OCI-LY7 (cell line): ENCODE measurements around the gene PIK3CB. TPM values are rescaled to one million over a fixed set of nuclear protein-coding genes. Genes with fewer than 3 reads are reported as not detected.
"Not testable (repeated sequence)": the region's sequence is repeated elsewhere in the genome, so short reads cannot be mapped to it uniquely, and the experiment has no call there.

ENCODE experiments used
- BruUV-seq: library from RNA; stranded (reverse); fragments of 400-500 nt; replicated peaks from 2 replicates; lab custom pipeline; 2021; lab: Mats Ljungman, UMichigan
- CTCF ChIA-PET: fragments of 300-600 bp; sonication (Branson Sonifier 250); formaldehyde crosslinking; loops from one replicate; lab custom pipeline; 2022; ENCODE audit warnings: antibody characterized with exemption; ENCODE audit not compliant: unreplicated experiment; lab: Charles Lee
- POLR2A ChIA-PET: fragments of 300-600 bp; sonication (Branson Sonifier 250); formaldehyde crosslinking; loops from one replicate; lab custom pipeline; 2022; ENCODE audit warnings: antibody characterized with exemption; lab: Charles Lee
- DNase-seq: peaks from one replicate; pipeline ENCODE4 v3.0.0-alpha.2; 2015; ENCODE audit warnings: low spot score
- H2AFZ ChIP-seq: fragments of 200-600 bp; sonication (generic), shearing (Covaris generic); 2 replicates; pipeline ENCODE4 v1.6.1; 2014; ENCODE audit warnings: mild to moderate bottlenecking, antibody characterized with exemption, low read length, moderate library complexity
- H3K27ac ChIP-seq: fragments of 200-600 bp; sonication (generic); 2 replicates; pipeline ENCODE4 v1.5.1; 2014; ENCODE audit warnings: mixed run types, low read depth, mild to moderate bottlenecking, moderate library complexity, low read length, inconsistent platforms; ENCODE audit not compliant: poor library complexity, severe bottlenecking
- H3K36me3 ChIP-seq: fragments of 200-600 bp; sonication (generic); 2 replicates; pipeline ENCODE4 v1.6.1; 2014; ENCODE audit warnings: mild to moderate bottlenecking, antibody characterized with exemption, low read length, moderate library complexity, mixed read lengths; ENCODE audit not compliant: insufficient read depth
- H3K4me1 ChIP-seq: fragments of 200-600 bp; sonication (generic); 2 replicates; pipeline ENCODE4 v1.5.1; 2014; ENCODE audit warnings: mild to moderate bottlenecking, low read length; ENCODE audit not compliant: insufficient read depth, poor library complexity, severe bottlenecking
- H3K4me2 ChIP-seq: fragments of 200-600 bp; sonication (generic); 2 replicates; pipeline ENCODE4 v1.6.1; 2014; ENCODE audit warnings: mild to moderate bottlenecking, low read length
- H3K4me3 ChIP-seq: fragments of 200-600 bp; sonication (generic); 2 replicates; pipeline ENCODE4 v1.5.1; 2014; ENCODE audit warnings: mild to moderate bottlenecking, low read depth, low read length; ENCODE audit not compliant: poor library complexity, severe bottlenecking
- H3K79me2 ChIP-seq: fragments of 200-600 bp; sonication (generic); 2 replicates; pipeline ENCODE4 v1.6.1; 2016; ENCODE audit warnings: low read depth, mild to moderate bottlenecking, low read length, moderate library complexity, mixed read lengths; ENCODE audit not compliant: insufficient read depth
- H3K9me2 ChIP-seq: fragments of 200-600 bp; sonication (generic); 2 replicates; pipeline ENCODE4 v1.6.1; 2016; ENCODE audit warnings: mild to moderate bottlenecking, low read length, mixed read lengths; ENCODE audit not compliant: insufficient read depth
- H3K9me3 ChIP-seq: fragments of 200-600 bp; sonication (generic); 2 replicates; pipeline ENCODE4 v1.6.1; 2014; ENCODE audit warnings: mild to moderate bottlenecking, mixed run types, low read length, mixed read lengths
- H4K20me1 ChIP-seq: fragments of 200-600 bp; sonication (generic); 2 replicates; pipeline ENCODE4 v1.6.1; 2014; ENCODE audit warnings: mild to moderate bottlenecking, antibody characterized with exemption, low read length, moderate library complexity, mixed read lengths; ENCODE audit not compliant: insufficient read depth
- EZH2phosphoT487 ChIP-seq: fragments of 200-600 bp; sonication (generic); IDR thresholded peaks from 2 replicates; pipeline ENCODE4 v1.6.1; 2018; ENCODE audit warnings: low read depth, borderline replicate concordance, mild to moderate bottlenecking, mixed run types, antibody characterized with exemption, low read length, moderate library complexity, mixed read lengths
- intact Hi-C: fragments of 100-400 bp; cut with micrococcal nuclease; formaldehyde crosslinking; loops from one replicate; pipeline ENCODE4 v1.10.0; 2022; ENCODE audit not compliant: unreplicated experiment
- total RNA-seq, 2 experiments: library from RNA; depleted of rRNA in 1 of 2; stranded (reverse); fragments of >200 nt in 1 of 2; shearing (Covaris generic) in 1 of 2; gene quantifications; 2 replicates each; pipeline ENCODE4 v1.2.3, GENCODE V29; 2014 to 2022
- TF ChIP-seq, protein P1 (sequence below): fragments of 200-600 bp; sonication (generic); conservative IDR thresholded peaks from 2 replicates; pipeline ENCODE4 v1.5.1; 2014; ENCODE audit warnings: mild to moderate bottlenecking, antibody characterized with exemption, low read length, moderate library complexity, mixed read lengths

The PIK3CB gene
- total RNA-seq, 2 experiments from 2014 or later, result 8.2 to 23.6 TPM

GRCh38 chr3:138825336-138825735, 9.4 kb downstream of the PIK3CB start:
- CTCF ChIA-PET, result interaction anchor here (0.6 kb wide), 1 partner anchor 1932 kb away, joined by 3 read pairs; no protein-coding TSS in a partner anchor

DNA sequence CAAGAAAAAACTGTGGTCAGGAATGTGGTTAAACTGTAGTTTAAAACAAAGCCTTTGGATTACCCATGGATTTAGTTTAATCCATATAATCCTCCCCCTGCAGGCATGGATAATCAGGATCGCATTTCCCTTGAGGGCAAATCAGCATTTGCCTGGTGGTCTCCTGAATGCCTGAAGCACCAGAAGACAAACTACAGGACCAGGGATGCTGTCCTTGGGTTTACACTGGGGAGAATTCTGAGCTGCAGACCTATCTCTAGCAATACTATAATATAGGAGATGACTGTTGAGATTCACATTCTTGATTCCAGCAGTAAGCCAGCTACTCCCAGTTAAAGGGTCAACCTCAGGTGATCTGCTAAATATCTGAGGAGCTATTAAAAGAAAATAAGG, 10.6 kb downstream of the PIK3CB start:
- no TSS peak for BruUV-seq
- Histone ChIP-seq H3K4me2 (no peak overlapping the region), H3K36me3 (peaks cover 15% of the 10 kb centered on the region), H3K9me2 (no peaks in the 10 kb centered on the region), H3K9me3 (no peaks in the 10 kb centered on the region), H3K4me3 (no peak overlapping the region), H3K79me2 (peaks cover 13% of the 10 kb centered on the region), H3K27ac (no peak overlapping the region), H2AFZ (no peak overlapping the region), H4K20me1 (no peaks in the 10 kb centered on the region; the same call in 1 of the 2 replicates), H3K4me1 (no peaks in the 10 kb centered on the region)
- no peak for DNase-seq
- ChIA-PET CTCF (no interaction called here), POLR2A (interaction anchor here (0.6 to 1.3 kb wide), 2 partner anchors 18 to 174 kb away, joined by 4 to 6 read pairs; no protein-coding TSS in a partner anchor)
- intact Hi-C loops, result no loop called here
- no peak for TF ChIP-seq EZH2phosphoT487
- TF ChIP-seq, protein P1, sequence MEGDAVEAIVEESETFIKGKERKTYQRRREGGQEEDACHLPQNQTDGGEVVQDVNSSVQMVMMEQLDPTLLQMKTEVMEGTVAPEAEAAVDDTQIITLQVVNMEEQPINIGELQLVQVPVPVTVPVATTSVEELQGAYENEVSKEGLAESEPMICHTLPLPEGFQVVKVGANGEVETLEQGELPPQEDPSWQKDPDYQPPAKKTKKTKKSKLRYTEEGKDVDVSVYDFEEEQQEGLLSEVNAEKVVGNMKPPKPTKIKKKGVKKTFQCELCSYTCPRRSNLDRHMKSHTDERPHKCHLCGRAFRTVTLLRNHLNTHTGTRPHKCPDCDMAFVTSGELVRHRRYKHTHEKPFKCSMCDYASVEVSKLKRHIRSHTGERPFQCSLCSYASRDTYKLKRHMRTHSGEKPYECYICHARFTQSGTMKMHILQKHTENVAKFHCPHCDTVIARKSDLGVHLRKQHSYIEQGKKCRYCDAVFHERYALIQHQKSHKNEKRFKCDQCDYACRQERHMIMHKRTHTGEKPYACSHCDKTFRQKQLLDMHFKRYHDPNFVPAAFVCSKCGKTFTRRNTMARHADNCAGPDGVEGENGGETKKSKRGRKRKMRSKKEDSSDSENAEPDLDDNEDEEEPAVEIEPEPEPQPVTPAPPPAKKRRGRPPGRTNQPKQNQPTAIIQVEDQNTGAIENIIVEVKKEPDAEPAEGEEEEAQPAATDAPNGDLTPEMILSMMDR, result no peak

More at GRCh38 chr3:138825336-138825735, 9.4 kb downstream of the PIK3CB start:
- BruUV-seq, result no TSS peak
- no peak overlapping the region for H3K4me3 ChIP-seq
- H3K9me2 ChIP-seq, result no peaks in the 10 kb centered on the region
- H3K4me1 ChIP-seq, result no peaks in the 10 kb centered on the region
- DNase-seq, result no peak
- POLR2A ChIA-PET, result interaction anchor here (0.6 to 1.3 kb wide), 3 partner anchors 15 to 561 kb away, joined by 3 to 6 read pairs (median 3); no protein-coding TSS in a partner anchor
- no peaks in the 10 kb centered on the region for H4K20me1 ChIP-seq
- peaks cover 20% of the 10 kb centered on the region for H3K79me2 ChIP-seq
- intact Hi-C loops, result no loop called here
- TF ChIP-seq, protein P1, result no peak
- no peak for TF ChIP-seq EZH2phosphoT487
- H2AFZ ChIP-seq, result no peak overlapping the region
- H3K9me3 ChIP-seq, result no peaks in the 10 kb centered on the region
- H3K4me2 ChIP-seq, result no peak overlapping the region
- no peak overlapping the region for H3K27ac ChIP-seq
- peaks cover 15% of the 10 kb centered on the region for H3K36me3 ChIP-seq

DNA sequence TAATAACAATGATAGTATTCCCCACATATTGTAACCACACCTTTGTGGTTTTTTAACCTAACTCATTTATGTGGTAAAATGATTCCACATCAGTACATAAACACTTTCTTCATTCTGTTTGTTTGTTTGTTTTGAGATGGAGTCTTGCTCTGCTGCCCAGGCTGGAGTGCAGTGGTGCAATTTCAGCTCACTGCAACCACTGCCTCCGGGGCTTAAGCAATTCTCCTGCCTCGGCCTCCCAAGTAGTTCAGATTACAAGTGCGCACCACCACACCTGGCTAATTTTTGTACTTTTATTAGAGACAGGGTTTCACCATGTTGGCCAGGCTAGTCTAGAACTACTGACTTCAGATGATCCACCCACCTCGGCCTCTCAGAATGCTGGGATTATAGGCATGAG, 14.3 kb downstream of the PIK3CB start:
- H2AFZ ChIP-seq, CTCF ChIA-PET, H3K9me2 ChIP-seq, H4K20me1 ChIP-seq, H3K9me3 ChIP-seq, H3K36me3 ChIP-seq, H3K4me3 ChIP-seq, H3K27ac ChIP-seq, H3K4me1 ChIP-seq, intact Hi-C loops, DNase-seq, H3K79me2 ChIP-seq, H3K4me2 ChIP-seq, BruUV-seq: not testable (repeated sequence)
- POLR2A ChIA-PET, result interaction anchor here (0.6 kb wide), 1 partner anchor 579 kb away, joined by 3 read pairs; no protein-coding TSS in a partner anchor
